ENCODE results near the gene CD38. TPM values are rescaled to one million over a fixed set of nuclear protein-coding genes. Genes with fewer than 3 reads are reported as not detected.

The CD38 gene
- total RNA-seq (2021; ENCODE audit: unreplicated experiment) (not detected), Bru-seq, nascent RNA (percentile 7 among the genes with signal in this experiment), BruChase-seq, experiment 1, labeled RNA remaining after a 6-hour chase (percentile 28 among the genes with signal in this experiment), BruChase-seq, experiment 2, labeled RNA remaining after a 2-hour chase (percentile 17 among the genes with signal in this experiment)
- 0.01 and 0.04 TPM in 2 replicates for polyA plus RNA-seq (2012)
- long read RNA-seq: 0 reads

DNA sequence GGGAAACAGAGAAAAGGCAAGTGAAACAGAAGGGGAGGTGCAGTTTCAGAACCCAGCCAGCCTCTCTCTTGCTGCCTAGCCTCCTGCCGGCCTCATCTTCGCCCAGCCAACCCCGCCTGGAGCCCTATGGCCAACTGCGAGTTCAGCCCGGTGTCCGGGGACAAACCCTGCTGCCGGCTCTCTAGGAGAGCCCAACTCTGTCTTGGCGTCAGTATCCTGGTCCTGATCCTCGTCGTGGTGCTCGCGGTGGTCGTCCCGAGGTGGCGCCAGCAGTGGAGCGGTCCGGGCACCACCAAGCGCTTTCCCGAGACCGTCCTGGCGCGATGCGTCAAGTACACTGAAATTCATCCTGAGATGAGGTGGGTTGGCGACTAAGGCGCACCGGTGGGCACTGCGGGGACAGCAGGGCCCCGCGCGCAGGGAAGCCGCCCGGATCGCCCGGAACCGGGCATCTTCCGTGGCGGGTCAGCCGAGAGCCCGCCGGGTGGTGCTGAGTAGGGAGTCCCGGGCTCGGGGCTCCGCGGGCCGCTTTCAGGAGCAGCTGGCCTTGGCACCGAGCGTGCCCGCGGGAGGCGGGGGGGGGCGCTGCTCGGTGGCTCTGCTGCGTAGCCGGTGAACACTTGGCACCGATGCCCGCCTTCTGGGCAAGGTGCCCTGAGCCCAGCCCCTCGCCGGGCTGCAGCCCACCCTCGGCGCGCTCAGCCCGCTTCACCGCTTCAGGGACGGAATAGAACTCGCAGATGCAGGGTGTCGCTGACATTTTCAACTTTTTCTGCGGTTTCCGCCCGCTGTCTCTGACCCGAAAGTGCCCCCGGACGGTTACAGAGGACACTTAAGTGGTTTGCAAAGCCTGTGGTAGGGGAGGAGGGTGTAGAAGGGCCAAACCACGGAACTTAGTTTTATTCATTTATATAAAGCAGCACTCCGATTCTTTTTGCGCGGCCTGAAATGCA, at the start of gene CD38:
Gene CD38 (plus strand): TSS at position 40 of the 953 bp plus-strand sequence. CDS start 87 bp downstream, at position 127.
- no peak within 1 kb of the TSS for H3K9ac ChIP-seq (ENCODE audit: low read length)
- no peak for DNase-seq (ENCODE audit: low read depth, low spot score)

More for the DNA sequence above, at the start of gene CD38:
- intact Hi-C loops (cut with micrococcal nuclease): no loop called here
- no peaks in the 10 kb centered on the region for H3K9me2 ChIP-seq (ENCODE audit: insufficient read depth)
- no peak within 1 kb of the TSS for H2AFZ ChIP-seq (ENCODE audit: low read depth, low read length, poor library complexity, severe bottlenecking)
- no TSS peak for BruUV-seq (replicated peaks)
- no peak within 1 kb of the TSS for H3K4me2 ChIP-seq (ENCODE audit: low read length)
- no peaks in the 10 kb centered on the region for H3K79me2 ChIP-seq (ENCODE audit: insufficient read depth, low read length)
- ChIA-PET RAD21 (ENCODE audit: low non-redundant PET in 1 of 2, low total read pairs in 2 of 2, uncharacterized antibody in 2 of 2, unreplicated experiment in 2 of 2) (no interaction called here), CTCF (no interaction called here), POLR2A (no interaction called here)
- H3K27ac ChIP-seq (ENCODE audit: low read depth, low read length): no peak within 1 kb of the TSS
- ATAC-seq: no peak
- TF ChIP-seq EZH2phosphoT487 (IDR thresholded peaks at IDR 0.05; ENCODE audit: borderline replicate concordance): no peak
- no peak for TF ChIP-seq ZFX (IDR thresholded peaks at IDR 0.05)
- TF ChIP-seq, protein P1, sequence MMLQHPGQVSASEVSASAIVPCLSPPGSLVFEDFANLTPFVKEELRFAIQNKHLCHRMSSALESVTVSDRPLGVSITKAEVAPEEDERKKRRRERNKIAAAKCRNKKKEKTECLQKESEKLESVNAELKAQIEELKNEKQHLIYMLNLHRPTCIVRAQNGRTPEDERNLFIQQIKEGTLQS (IDR thresholded peaks at IDR 0.05): no peak
- TF ChIP-seq, protein P2, sequence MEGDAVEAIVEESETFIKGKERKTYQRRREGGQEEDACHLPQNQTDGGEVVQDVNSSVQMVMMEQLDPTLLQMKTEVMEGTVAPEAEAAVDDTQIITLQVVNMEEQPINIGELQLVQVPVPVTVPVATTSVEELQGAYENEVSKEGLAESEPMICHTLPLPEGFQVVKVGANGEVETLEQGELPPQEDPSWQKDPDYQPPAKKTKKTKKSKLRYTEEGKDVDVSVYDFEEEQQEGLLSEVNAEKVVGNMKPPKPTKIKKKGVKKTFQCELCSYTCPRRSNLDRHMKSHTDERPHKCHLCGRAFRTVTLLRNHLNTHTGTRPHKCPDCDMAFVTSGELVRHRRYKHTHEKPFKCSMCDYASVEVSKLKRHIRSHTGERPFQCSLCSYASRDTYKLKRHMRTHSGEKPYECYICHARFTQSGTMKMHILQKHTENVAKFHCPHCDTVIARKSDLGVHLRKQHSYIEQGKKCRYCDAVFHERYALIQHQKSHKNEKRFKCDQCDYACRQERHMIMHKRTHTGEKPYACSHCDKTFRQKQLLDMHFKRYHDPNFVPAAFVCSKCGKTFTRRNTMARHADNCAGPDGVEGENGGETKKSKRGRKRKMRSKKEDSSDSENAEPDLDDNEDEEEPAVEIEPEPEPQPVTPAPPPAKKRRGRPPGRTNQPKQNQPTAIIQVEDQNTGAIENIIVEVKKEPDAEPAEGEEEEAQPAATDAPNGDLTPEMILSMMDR (IDR thresholded peaks at IDR 0.05 in 2 of 3, conservative IDR thresholded peaks at IDR 0.05 in 1 of 3; ENCODE audit: borderline replicate concordance in 1 of 3, insufficient read depth in 1 of 3, low read depth in 2 of 3, low read length in 2 of 3): no peak
- no peak for TF ChIP-seq YY1 (IDR thresholded peaks at IDR 0.05; ENCODE audit: extremely low read depth, insufficient replicate concordance, low read depth, low read length)
- no peak for TF ChIP-seq JUND (IDR thresholded peaks at IDR 0.05)
- no peak for TF ChIP-seq ELF1 (IDR thresholded peaks at IDR 0.05; ENCODE audit: borderline replicate concordance, low read depth)
- no peak for TF ChIP-seq SRF (IDR thresholded peaks at IDR 0.05; ENCODE audit: low read depth)
- TF ChIP-seq, protein P3, sequence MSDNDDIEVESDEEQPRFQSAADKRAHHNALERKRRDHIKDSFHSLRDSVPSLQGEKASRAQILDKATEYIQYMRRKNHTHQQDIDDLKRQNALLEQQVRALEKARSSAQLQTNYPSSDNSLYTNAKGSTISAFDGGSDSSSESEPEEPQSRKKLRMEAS (IDR thresholded peaks at IDR 0.05): no peak
- TF ChIP-seq CBX3 (IDR thresholded peaks at IDR 0.05; ENCODE audit: low read depth): no peak
- H3K9me3 ChIP-seq (ENCODE audit: control insufficient read depth in 1 of 2, insufficient read depth in 1 of 2, low read depth in 1 of 2, low read length in 2 of 2): no peaks in the 10 kb centered on the region
- no peaks in the 10 kb centered on the region for H4K20me1 ChIP-seq (ENCODE audit: insufficient read depth)
- peaks cover 12% of the 10 kb centered on the region; the same call in 1 of the 2 replicates for H3K27me3 ChIP-seq (ENCODE audit: insufficient read depth, low read length)
- no peaks in the 10 kb centered on the region for H3K36me3 ChIP-seq (ENCODE audit: control insufficient read depth in 1 of 2, insufficient read depth in 2 of 2, low read length in 2 of 2)
- no peaks in the 10 kb centered on the region for H3K4me1 ChIP-seq (ENCODE audit: control insufficient read depth in 1 of 2, insufficient read depth in 2 of 2, low read length in 2 of 2)
- H3K4me3 ChIP-seq (replicated peaks in 1 of 2; ENCODE audit: low read depth in 1 of 2, low read length in 2 of 2): no peak within 1 kb of the TSS

Measured in HCT116 (cell line).